ENCODE measurements around the gene THAP8. TPM values are rescaled to one million over a fixed set of nuclear protein-coding genes. Genes with fewer than 3 reads are reported as not detected.

THAP8 gene
- total and polyA plus RNA-seq, 2 of the 13 experiments (the other 11 are each of a cell fraction or from before 2014, with no cell fraction given): 1.7 to 3.7 TPM

GRCh38 chr19:35990771-35991730 is 63.0 kb downstream of the THAP8 start (continued):
- no peak for TF ChIP-seq CERS6 (CRISPR knock-in tag; IDR thresholded peaks at IDR 0.05)
- TF ChIP-seq HDAC1 (CRISPR knock-in tag; IDR thresholded peaks at IDR 0.05): 0 out of 2 replicates have a peak, but pooled peaks have one; percentile 28
- TF ChIP-seq TGIF2 (CRISPR knock-in tag; IDR thresholded peaks at IDR 0.05): no peak
- TF ChIP-seq ZHX1 (CRISPR knock-in tag; IDR thresholded peaks at IDR 0.05; ENCODE audit: low read depth): no peak
- TF ChIP-seq CEBPZ (IDR thresholded peaks at IDR 0.05; ENCODE audit: low read length): no peak
- TF ChIP-seq ZNF776 (CRISPR knock-in tag; IDR thresholded peaks at IDR 0.05): no peak
- peak; percentile 51 for TF ChIP-seq HNF4A (CRISPR knock-in tag; IDR thresholded peaks at IDR 0.05)
- TF ChIP-seq RBAK (CRISPR knock-in tag; IDR thresholded peaks at IDR 0.05): no peak
- peak; percentile 37; the same call in 1 of the 2 replicates for TF ChIP-seq GATAD2A (CRISPR knock-in tag; IDR thresholded peaks at IDR 0.05)
- TF ChIP-seq HOXA9 (CRISPR knock-in tag; IDR thresholded peaks at IDR 0.05; ENCODE audit: borderline replicate concordance): no peak
- TF ChIP-seq FOXA3 (CRISPR knock-in tag; IDR thresholded peaks at IDR 0.05): 0 out of 2 replicates have a peak, but pooled peaks have one; percentile 13
- no peak for TF ChIP-seq BCLAF1 (IDR thresholded peaks at IDR 0.05)
